CD4-positive, alpha-beta T cell (primary cell): Measurements from ENCODE around the gene GLIS1. TPM values are rescaled to one million over a fixed set of nuclear protein-coding genes. Genes with fewer than 3 reads are reported as not detected.

Experiments used
- ATAC-seq: fragments of 200-7000 bp; cut with Tn5 transposase; one replicate; pipeline ENCODE4 v1.10.0; 2022; ENCODE audit warnings: mild to moderate bottlenecking; ENCODE audit not compliant: poor library complexity
- CTCF ChIA-PET: fragments of 350-600 bp; sonication (Branson Sonifier 250); formaldehyde crosslinking; loops from one replicate; lab custom pipeline; 2021; ENCODE audit warnings: antibody characterized with exemption, inconsistent platforms; lab: Charles Lee
- POLR2A ChIA-PET: fragments of 350-600 bp; sonication (Branson Sonifier 250); formaldehyde crosslinking; loops from one replicate; lab custom pipeline; 2021; ENCODE audit warnings: antibody characterized with exemption, inconsistent platforms; lab: Charles Lee
- DNase-seq, 14 experiments: peaks; one replicate each; pipeline ENCODE4 v3.0.0-alpha.2; 2013 to 2020; ENCODE audit warnings: mixed read lengths in 2 of 14
- H3K27ac ChIP-seq, 2 donors: one replicate each; pipeline versions ENCODE4 v1.5.1 to v1.7.0; 2013; ENCODE audit warnings: low read length in 2 of 2, low read depth in 1 of 2, mild to moderate bottlenecking in 1 of 2
- H3K27me3 ChIP-seq, 2 experiments: 1 replicate in 1 of 2; 2 replicates in 1 of 2; pipeline versions ENCODE4 v1.6.1 to v1.7.0; 2013; ENCODE audit warnings: low read length in 2 of 2, control low read depth in 1 of 2, mild to moderate bottlenecking in 1 of 2, moderate library complexity in 1 of 2; ENCODE audit not compliant: insufficient read depth in 2 of 2, control insufficient read depth in 1 of 2
- H3K36me3 ChIP-seq: one replicate; pipeline ENCODE4 v1.6.1; 2013; ENCODE audit warnings: low read length, control low read depth; ENCODE audit not compliant: insufficient read depth
- H3K4me1 ChIP-seq: one replicate; pipeline ENCODE4 v1.6.1; 2013; ENCODE audit warnings: low read length, control low read depth; ENCODE audit not compliant: insufficient read depth
- H3K4me3 ChIP-seq: one replicate; pipeline ENCODE4 v1.5.1; 2013; ENCODE audit warnings: mild to moderate bottlenecking, low read length, moderate library complexity
- H3K9me3 ChIP-seq, 2 experiments: 1 replicate in 1 of 2; 2 replicates in 1 of 2; pipeline versions ENCODE4 v1.6.1 to v1.7.0; 2013; ENCODE audit warnings: low read length in 2 of 2, mild to moderate bottlenecking in 2 of 2, control low read depth in 1 of 2, moderate library complexity in 1 of 2; ENCODE audit not compliant: control insufficient read depth in 1 of 2, insufficient read depth in 1 of 2
- H3K27ac Mint-ChIP-seq: one replicate; pipeline ENCODE4 v1.8.0; 2020; ENCODE audit warnings: mixed read lengths
- H3K27me3 Mint-ChIP-seq: one replicate; pipeline ENCODE4 v1.8.0; 2021; ENCODE audit warnings: mixed read lengths
- H3K36me3 Mint-ChIP-seq: one replicate; pipeline ENCODE4 v1.8.0; 2021; ENCODE audit warnings: low read depth, mixed read lengths
- H3K4me1 Mint-ChIP-seq: one replicate; pipeline ENCODE4 v1.8.0; 2021; ENCODE audit warnings: low read depth, mixed read lengths
- H3K4me3 Mint-ChIP-seq: one replicate; pipeline ENCODE4 v1.8.0; 2020; ENCODE audit warnings: mild to moderate bottlenecking, mixed read lengths
- H3K9me3 Mint-ChIP-seq: one replicate; pipeline ENCODE4 v1.8.0; 2020; ENCODE audit warnings: mixed read lengths
- CTCF ChIP-seq: fragments of 200-600 bp; IDR thresholded peaks from one replicate; pipeline ENCODE4 v1.8.0; 2022; ENCODE audit warnings: antibody characterized with exemption, mild to moderate bottlenecking
- intact Hi-C, 2 experiments: fragments of 100-400 bp; cut with DNase I in 1 of 2; cut with micrococcal nuclease in 1 of 2; formaldehyde crosslinking; loops; one replicate each; pipeline versions ENCODE4 v1.15.1 to v1.9.0; 2023 to 2025; cut with DNase I, micrococcal nuclease
- total RNA-seq, 174 experiments: library from RNA in 2 of 174; stranded (reverse) in 2 of 174; gene quantifications; one replicate each; pipeline ENCODE4 v1.2.3 and lab custom pipeline; 2021 to 2026

The GLIS1 gene
- total RNA-seq, 2 experiments from 2014 or later, result not detected

GRCh38 chr1:53734650-53735211 is 4.2 kb downstream of the GLIS1 start:
- ChIA-PET POLR2A (no interaction called here), CTCF (no interaction called here)
- intact Hi-C loops, result no loop called here
- Mint-ChIP-seq H3K4me3 (no peak overlapping the region), H3K9me3 (no peaks in the 10 kb centered on the region), H3K27ac (no peak overlapping the region), H3K4me1 (peaks cover 3% of the 10 kb centered on the region), H3K36me3 (no peaks in the 10 kb centered on the region), H3K27me3 (peaks cover 44% of the 10 kb centered on the region)
- DNase-seq (no peak), ATAC-seq (no peak)
- H3K27me3 ChIP-seq, result peaks cover 26 to 38% of the 10 kb centered on the region in 2 experiments
- peaks cover 0 to under 1% of the 10 kb centered on the region in 2 experiments for H3K9me3 ChIP-seq
- TF ChIP-seq CTCF, result no peak
- H3K4me1 ChIP-seq, result peaks cover 17% of the 10 kb centered on the region
- no peaks in the 10 kb centered on the region for H3K36me3 ChIP-seq
- no peak overlapping the region for H3K4me3 ChIP-seq
- H3K27ac ChIP-seq, result no peak overlapping the region

GRCh38 chr1:53733975-53734649 is 4.9 kb downstream of the GLIS1 start:
- Histone ChIP-seq H3K4me3 (no peak overlapping the region), H3K4me1 (peaks cover 12% of the 10 kb centered on the region), H3K36me3 (no peaks in the 10 kb centered on the region), H3K9me3 (no peaks in the 10 kb centered on the region), H3K27ac (no peak overlapping the region), H3K27me3 (peaks cover 22 to 34% of the 10 kb centered on the region in 2 experiments)
- no peak for TF ChIP-seq CTCF
- Mint-ChIP-seq H3K4me3 (no peak overlapping the region), H3K4me1 (no peaks in the 10 kb centered on the region), H3K27me3 (peaks cover 40% of the 10 kb centered on the region), H3K9me3 (no peaks in the 10 kb centered on the region), H3K27ac (no peak overlapping the region), H3K36me3 (no peaks in the 10 kb centered on the region)
- DNase-seq, result no peak
- intact Hi-C loops, result no loop called here
- ChIA-PET POLR2A (interaction anchor here (0.5 kb wide), 1 partner anchor 73 kb away, joined by 3 read pairs; no protein-coding TSS in a partner anchor), CTCF (no interaction called here)
- no peak for ATAC-seq

- Histone ChIP-seq H3K4me1 (peaks cover 9% of the 10 kb centered on the region), H3K9me3 (no peaks in the 10 kb centered on the region), H3K36me3 (no peaks in the 10 kb centered on the region), H3K4me3 (no peak overlapping the region), H3K27me3 (peaks cover 20 to 34% of the 10 kb centered on the region in 2 experiments), H3K27ac (no peak overlapping the region)
- Mint-ChIP-seq H3K4me1 (no peaks in the 10 kb centered on the region), H3K4me3 (no peak overlapping the region), H3K9me3 (no peaks in the 10 kb centered on the region), H3K27ac (no peak overlapping the region), H3K27me3 (peaks cover 40% of the 10 kb centered on the region), H3K36me3 (no peaks in the 10 kb centered on the region)
- TF ChIP-seq CTCF, result no peak
- no peak for ATAC-seq
- ChIA-PET CTCF (no interaction called here), POLR2A (interaction anchor here (0.5 kb wide), 1 partner anchor 74 kb away, joined by 3 read pairs; no protein-coding TSS in a partner anchor)
- DNase-seq, result no peak
- intact Hi-C loops, result no loop called here
These were observed 5.5 kb downstream of the GLIS1 start for GRCh38 chr1:53733447-53733931.
